ENCODE data around the gene SPINK4.

Gene SPINK4

GRCh38 chr9:33294670-33295432 lies 54.9 kb downstream of the SPINK4 start:
- no peak for DNase-seq

GRCh38 chr9:33295571-33295970 lies 55.6 kb downstream of the SPINK4 start:
- no peak for DNase-seq

GRCh38 chr9:33297432-33297831 lies 57.5 kb downstream of the SPINK4 start:
- DNase-seq = no peak

Data from activated gamma-delta T cell treated with Interleukin-2 at 50 U/mL for 16 hours (primary cell).